HS-27A (cell line): ENCODE data around the gene CLEC18C.
"Not testable (repeated sequence)": the region's sequence is repeated elsewhere in the genome, so short reads cannot be mapped to it uniquely, and the experiment has no call there.

Experiments
- DNase-seq: peaks from one replicate; pipeline ENCODE4 v3.0.0-alpha.2; 2012; ENCODE audit warnings: low read depth, missing footprints

Gene CLEC18C

GRCh38 chr16:70159355-70160348 lies 13.9 kb upstream of the CLEC18C start:
- DNase-seq: no peak

- no peak for DNase-seq
Measured at GRCh38 chr16:70160388-70160787, 13.2 kb upstream of the CLEC18C start.

GRCh38 chr16:70160821-70161220 lies 12.8 kb upstream of the CLEC18C start:
- no peak for DNase-seq

- no peak for DNase-seq
Measured at GRCh38 chr16:70161350-70161749, 12.2 kb upstream of the CLEC18C start.

GRCh38 chr16:70162041-70162451 lies 11.5 kb upstream of the CLEC18C start:
- no peak for DNase-seq

GRCh38 chr16:70163596-70163995 lies 10.0 kb upstream of the CLEC18C start:
- no peak for DNase-seq

- not testable (repeated sequence) for DNase-seq
Measured at GRCh38 chr16:70166688-70167087, 6.9 kb upstream of the CLEC18C start.

GRCh38 chr16:70173916-70174315 lies 329 bp downstream of the CLEC18C start:
- DNase-seq: not testable (repeated sequence)

- DNase-seq: not testable (repeated sequence)
Measured at GRCh38 chr16:70174387-70174932, 873 bp downstream of the CLEC18C start.

GRCh38 chr16:70187858-70188607 lies 14.4 kb downstream of the CLEC18C start:
- DNase-seq: not testable (repeated sequence)

- DNase-seq: not testable (repeated sequence)
Measured at GRCh38 chr16:70188608-70188915, 15.0 kb downstream of the CLEC18C start.

- not testable (repeated sequence) for DNase-seq
Measured at GRCh38 chr16:70190574-70190973, 17.0 kb downstream of the CLEC18C start.

- DNase-seq: not testable (repeated sequence)
Measured at GRCh38 chr16:70196683-70197300, 23.2 kb downstream of the CLEC18C start.

GRCh38 chr16:70197611-70198010 lies 24.0 kb downstream of the CLEC18C start:
- DNase-seq: not testable (repeated sequence)

GRCh38 chr16:70198230-70198629 lies 24.6 kb downstream of the CLEC18C start:
- DNase-seq: not testable (repeated sequence)

GRCh38 chr16:70198666-70199065 lies 25.1 kb downstream of the CLEC18C start:
- DNase-seq: not testable (repeated sequence)

GRCh38 chr16:70199170-70199569 lies 25.6 kb downstream of the CLEC18C start:
- not testable (repeated sequence) for DNase-seq

- not testable (repeated sequence) for DNase-seq
Measured at GRCh38 chr16:70200063-70200462, 26.5 kb downstream of the CLEC18C start.

- DNase-seq: not testable (repeated sequence)
Measured at GRCh38 chr16:70203508-70203907, 29.9 kb downstream of the CLEC18C start.

GRCh38 chr16:70204010-70204409 lies 30.4 kb downstream of the CLEC18C start:
- DNase-seq: not testable (repeated sequence)

- DNase-seq: not testable (repeated sequence)
Measured at GRCh38 chr16:70204668-70205405, 31.2 kb downstream of the CLEC18C start.
